Measurements from ENCODE around the gene SLC26A1. TPM values are rescaled to one million over a fixed set of nuclear protein-coding genes. Genes with fewer than 3 reads are reported as not detected.

SLC26A1 gene
- total RNA-seq, 2 experiments from 2014 or later, result 0.30 TPM; not detected in 1

DNA sequence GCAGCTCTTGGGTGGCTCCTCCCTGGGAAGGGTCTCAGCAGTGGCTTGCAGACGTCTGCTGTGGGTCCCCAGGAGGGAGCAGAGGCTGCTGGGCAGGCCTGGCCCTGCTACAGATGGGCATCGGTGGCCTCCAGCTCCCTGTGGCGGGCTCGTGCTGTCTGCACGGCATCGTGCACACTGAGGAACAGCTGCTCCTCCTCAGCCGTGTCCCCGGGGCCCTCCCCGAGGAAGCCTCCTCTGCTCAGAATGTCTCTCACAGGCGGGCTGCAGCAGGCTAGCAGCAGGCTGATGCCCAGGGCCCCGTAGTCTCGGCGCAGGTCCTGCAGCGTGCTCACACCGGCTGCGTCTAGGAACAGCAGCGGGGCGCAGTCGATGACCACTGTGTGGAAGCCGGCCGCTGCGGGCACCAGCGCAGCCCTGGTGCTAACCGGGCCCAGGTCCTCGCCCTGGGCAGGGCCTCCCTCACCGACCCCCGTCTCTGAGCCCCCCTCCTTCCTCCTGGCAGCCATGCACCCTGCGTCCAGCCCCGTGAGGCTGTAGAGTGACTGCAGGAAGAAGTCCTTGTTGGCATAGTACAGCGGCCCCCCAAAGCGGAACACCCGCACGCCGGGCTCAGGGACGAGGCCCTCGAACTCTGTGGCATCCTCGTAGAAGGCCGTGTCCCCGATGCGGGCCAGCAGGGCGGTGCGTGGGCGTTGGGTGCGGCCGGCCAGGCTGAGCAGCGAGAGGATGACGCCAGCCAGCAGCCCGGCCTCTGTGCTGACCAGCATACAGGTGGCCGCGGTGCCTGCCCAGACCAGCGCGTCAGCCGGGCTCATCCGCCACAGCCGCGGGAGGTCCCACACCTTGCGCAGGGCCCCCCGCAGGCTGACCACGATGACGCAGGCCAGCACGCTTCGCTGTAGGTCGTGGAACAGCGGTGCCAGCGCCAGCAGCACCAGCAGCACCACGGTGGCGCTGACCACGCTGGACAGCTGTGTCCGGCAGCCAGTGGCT, 4.2 kb downstream of the SLC26A1 start:
- intact Hi-C loops (cut with micrococcal nuclease; ENCODE audit: unreplicated experiment), result loop anchor here (5.0 kb wide), 1 partner anchor 97 kb away; no protein-coding TSS in a partner anchor
- H4K20me1 ChIP-seq (ENCODE audit: insufficient read depth, low read length), result no peaks in the 10 kb centered on the region
- POLR2A ChIA-PET, result no interaction called here
- H3K4me3 ChIP-seq (ENCODE audit: low read depth, low read length, poor library complexity, severe bottlenecking), result no peak overlapping the region
- H3K79me2 ChIP-seq (ENCODE audit: insufficient read depth, low read depth, low read length), result no peaks in the 10 kb centered on the region
- H3K4me2 ChIP-seq (ENCODE audit: low read length), result no peak overlapping the region
- DNase-seq (ENCODE audit: low spot score), result no peak
- H2AFZ ChIP-seq (ENCODE audit: low read length), result no peak overlapping the region
- H3K36me3 ChIP-seq (ENCODE audit: insufficient read depth, low read length), result no peaks in the 10 kb centered on the region
- no peak for TF ChIP-seq EZH2phosphoT487 (IDR thresholded peaks at IDR 0.05; ENCODE audit: borderline replicate concordance, low read depth, low read length)
- no peak for TF ChIP-seq CTCF (conservative IDR thresholded peaks at IDR 0.05; ENCODE audit: low read length)
- H3K4me1 ChIP-seq (ENCODE audit: insufficient read depth, low read length, poor library complexity, severe bottlenecking), result no peaks in the 10 kb centered on the region
- CTCF ChIA-PET (ENCODE audit: unreplicated experiment), result no interaction called here
- no peaks in the 10 kb centered on the region for H3K9me2 ChIP-seq (ENCODE audit: insufficient read depth, low read length)
- no TSS peak for BruUV-seq (replicated peaks)
- no peak overlapping the region for H3K27ac ChIP-seq (ENCODE audit: low read depth, low read length, poor library complexity, severe bottlenecking)
- no peaks in the 10 kb centered on the region for H3K9me3 ChIP-seq (ENCODE audit: low read length)

GRCh38 chr4:987624-988513, 5.3 kb downstream of the SLC26A1 start:
- Histone ChIP-seq H4K20me1 (ENCODE audit: insufficient read depth, low read length) (no peaks in the 10 kb centered on the region), H3K9me3 (ENCODE audit: low read length) (no peaks in the 10 kb centered on the region), H3K27ac (ENCODE audit: low read depth, low read length, poor library complexity, severe bottlenecking) (no peak overlapping the region), H3K36me3 (ENCODE audit: insufficient read depth, low read length) (no peaks in the 10 kb centered on the region), H3K4me1 (ENCODE audit: insufficient read depth, low read length, poor library complexity, severe bottlenecking) (no peaks in the 10 kb centered on the region), H3K79me2 (ENCODE audit: insufficient read depth, low read depth, low read length) (no peaks in the 10 kb centered on the region), H2AFZ (ENCODE audit: low read length) (no peak overlapping the region), H3K4me2 (ENCODE audit: low read length) (peak overlapping the region; percentile 66), H3K9me2 (ENCODE audit: insufficient read depth, low read length) (no peaks in the 10 kb centered on the region), H3K4me3 (ENCODE audit: low read depth, low read length, poor library complexity, severe bottlenecking) (peak overlapping the region; percentile 67)
- TF ChIP-seq CTCF (conservative IDR thresholded peaks at IDR 0.05; ENCODE audit: low read length), result no peak
- no TSS peak for BruUV-seq (replicated peaks)
- intact Hi-C loops (cut with micrococcal nuclease; ENCODE audit: unreplicated experiment), result loop anchor here (1.0 to 5.0 kb wide), 4 partner anchors 55 to 245 kb away; partner anchors contain the start of genes GAK and TMEM175
- no peak for DNase-seq (ENCODE audit: low spot score)
- ChIA-PET CTCF (ENCODE audit: unreplicated experiment) (interaction anchor here (0.6 kb wide), 1 partner anchor 596 kb away, joined by 3 read pairs; no protein-coding TSS in a partner anchor), POLR2A (interaction anchor here (1.0 kb wide), 1 partner anchor 194 kb away, joined by 3 read pairs; no protein-coding TSS in a partner anchor)

All from OCI-LY7 (cell line).